Neuronal stem cell (in vitro differentiated cells): ENCODE data around the gene MFN1.

Source experiments
- DNase-seq: peaks from one replicate; pipeline ENCODE4 v3.0.0-alpha.2; 2013; ENCODE audit warnings: low spot score
- H2AFZ ChIP-seq: one replicate; pipeline ENCODE4 v1.6.1; 2013; ENCODE audit warnings: mild to moderate bottlenecking, low read length, inconsistent platforms
- H2AK5ac ChIP-seq: 2 replicates; pipeline ENCODE4 v1.6.1; 2013; ENCODE audit warnings: low read depth, mild to moderate bottlenecking, inconsistent platforms, low read length, moderate library complexity, mixed read lengths
- H2BK120ac ChIP-seq: 2 replicates; pipeline ENCODE4 v1.6.1; 2013; ENCODE audit warnings: low read depth, mild to moderate bottlenecking, inconsistent platforms, low read length, moderate library complexity, mixed read lengths
- H2BK12ac ChIP-seq: one replicate; pipeline ENCODE4 v1.6.1; 2013; ENCODE audit warnings: low read length, inconsistent platforms
- H2BK15ac ChIP-seq: 2 replicates; pipeline ENCODE4 v1.6.1; 2013; ENCODE audit warnings: mild to moderate bottlenecking, low read length, inconsistent platforms, mixed read lengths
- H2BK5ac ChIP-seq: one replicate; pipeline ENCODE4 v1.6.1; 2013; ENCODE audit warnings: inconsistent platforms, mild to moderate bottlenecking, low read length, moderate library complexity
- H3K14ac ChIP-seq: one replicate; pipeline ENCODE4 v1.6.1; 2013; ENCODE audit warnings: low read length, inconsistent platforms
- H3K18ac ChIP-seq: 2 replicates; pipeline ENCODE4 v1.6.1; 2013; ENCODE audit warnings: low read length, inconsistent platforms
- H3K23ac ChIP-seq: 2 replicates; pipeline ENCODE4 v1.6.1; 2013; ENCODE audit warnings: low read depth, mild to moderate bottlenecking, mixed read lengths, low read length, inconsistent platforms; ENCODE audit not compliant: poor library complexity
- H3K27ac ChIP-seq: replicated peaks from 3 replicates; pipeline ENCODE4 v1.5.1; 2013; ENCODE audit warnings: low read length, inconsistent platforms
- H3K27me3 ChIP-seq, 3 experiments: 2 replicates each; pipeline ENCODE4 v1.6.1; 2013; ENCODE audit warnings: low read length in 3 of 3, mild to moderate bottlenecking in 2 of 3, inconsistent platforms in 1 of 3, low read depth in 1 of 3, mixed read lengths in 1 of 3, moderate library complexity in 1 of 3; ENCODE audit not compliant: control insufficient read depth in 3 of 3, insufficient read depth in 3 of 3
- H3K36me3 ChIP-seq, 2 donors: replicated peaks in 1 of 2; 2 replicates each; pipeline ENCODE4 v1.6.1; 2013; ENCODE audit warnings: low read length in 2 of 2; ENCODE audit not compliant: control insufficient read depth in 2 of 2, insufficient read depth in 2 of 2
- H3K4ac ChIP-seq: 2 replicates; pipeline ENCODE4 v1.6.1; 2013; ENCODE audit warnings: inconsistent platforms, mild to moderate bottlenecking, low read length, moderate library complexity
- H3K4me1 ChIP-seq, 2 donors: 1 replicate in 1 of 2; 2 replicates in 1 of 2; pipeline ENCODE4 v1.6.1; 2013; ENCODE audit warnings: low read length in 2 of 2, low read depth in 1 of 2; ENCODE audit not compliant: control insufficient read depth in 2 of 2, insufficient read depth in 1 of 2
- H3K4me2 ChIP-seq: one replicate; pipeline ENCODE4 v1.6.1; 2013; ENCODE audit warnings: mild to moderate bottlenecking, low read length, inconsistent platforms; ENCODE audit not compliant: insufficient read depth, poor library complexity, severe bottlenecking
- H3K4me3 ChIP-seq, 2 donors: 2 replicates each; pipeline ENCODE4 v1.5.1; 2013; ENCODE audit warnings: low read length in 2 of 2, mild to moderate bottlenecking in 2 of 2, inconsistent platforms in 1 of 2, moderate library complexity in 1 of 2
- H3K79me1 ChIP-seq: one replicate; pipeline ENCODE4 v1.6.1; 2013; ENCODE audit warnings: low read depth, mild to moderate bottlenecking, inconsistent platforms, low read length, moderate library complexity
- H3K9ac ChIP-seq: one replicate; pipeline ENCODE4 v1.6.1; 2013; ENCODE audit warnings: mild to moderate bottlenecking, low read depth, low read length, inconsistent platforms; ENCODE audit not compliant: poor library complexity
- H3K9me3 ChIP-seq, 2 donors: replicated peaks in 1 of 2; 2 replicates each; pipeline versions ENCODE3 to v1.6.1; 2013; ENCODE audit warnings: low read length in 2 of 2, mild to moderate bottlenecking in 2 of 2, inconsistent platforms in 1 of 2, low read depth in 1 of 2, mixed read lengths in 1 of 2, moderate library complexity in 1 of 2; ENCODE audit not compliant: control insufficient read depth in 2 of 2, insufficient read depth in 1 of 2
- H4K8ac ChIP-seq: one replicate; pipeline ENCODE4 v1.6.1; 2013; ENCODE audit warnings: low read depth, mild to moderate bottlenecking, inconsistent platforms, low read length, moderate library complexity
- H4K91ac ChIP-seq: one replicate; pipeline ENCODE4 v1.6.1; 2013; ENCODE audit warnings: low read length, low read depth, mild to moderate bottlenecking, inconsistent platforms; ENCODE audit not compliant: poor library complexity
- WGBS, 2 donors: extraction: QIAGEN DNeasy Blood & Tissue Kit; methylation state at CpG; one replicate each; pipeline ENCODE4 v1.1.7; 2013; ENCODE audit warnings: missing lambda C conversion rate in 2 of 2, mixed read lengths in 1 of 2; ENCODE audit not compliant: insufficient read length in 2 of 2, insufficient replicate concordance in 1 of 2; ENCODE audit errors: extremely low coverage in 2 of 2; 5-methylcytosine and 5-hydroxymethylcytosine counted together

MFN1 gene

GRCh38 chr3:179336345-179336929 lies 11.1 kb upstream of the MFN1 start:
- Histone ChIP-seq H4K8ac (no peak overlapping the region), H3K27me3 (no peaks in the 10 kb centered on the region), H2AFZ (no peak overlapping the region), H2BK5ac (no peak overlapping the region), H3K23ac (no peak overlapping the region), H2BK12ac (no peak overlapping the region), H3K4me1 (no peaks in the 10 kb centered on the region), H3K9ac (no peak overlapping the region), H3K4me2 (no peak overlapping the region), H3K27ac (no peak overlapping the region), H4K91ac (no peak overlapping the region), H3K9me3 (peaks cover 0 to 5% of the 10 kb centered on the region in 2 donors), H3K79me1 (no peaks in the 10 kb centered on the region), H3K4ac (no peak overlapping the region), H2AK5ac (no peak overlapping the region), H2BK120ac (no peak overlapping the region), H3K14ac (no peak overlapping the region), H3K18ac (no peak overlapping the region), H3K4me3 (no peak overlapping the region), H3K36me3 (peaks cover 13 to 62% of the 10 kb centered on the region in 2 donors), H2BK15ac (no peak overlapping the region)
- no CpG with 5 or more reads among the region's 1 CpG for WGBS, 2 donors
- DNase-seq = no peak

GRCh38 chr3:179348325-179349013 lies 960 bp downstream of the MFN1 start:
- H3K4me2 ChIP-seq = peak overlapping the region; percentile 76
- no CpG with 5 or more reads among the region's 5 CpGs for WGBS, 2 donors
- no peak overlapping the region for H2AK5ac ChIP-seq
- no peak for DNase-seq
- H4K8ac ChIP-seq = no peak overlapping the region
- peak overlapping the region; percentile 93 for H2AFZ ChIP-seq
- peaks cover 5% of the 10 kb centered on the region for H3K79me1 ChIP-seq
- H4K91ac ChIP-seq = no peak overlapping the region
- no peak overlapping the region for H3K23ac ChIP-seq
- no peaks in the 10 kb centered on the region for H3K9me3 ChIP-seq
- no peak overlapping the region for H2BK12ac ChIP-seq
- H3K36me3 ChIP-seq = peaks cover 0 to 41% of the 10 kb centered on the region in 2 donors
- peaks cover 1 to 5% of the 10 kb centered on the region in 2 donors for H3K4me1 ChIP-seq
- H3K18ac ChIP-seq = no peak overlapping the region
- H2BK120ac ChIP-seq = no peak overlapping the region
- H3K27me3 ChIP-seq = no peaks in the 10 kb centered on the region
- no peak overlapping the region for H3K9ac ChIP-seq
- no peak overlapping the region for H3K14ac ChIP-seq
- H3K27ac ChIP-seq = no peak overlapping the region
- no peak overlapping the region for H2BK5ac ChIP-seq
- H2BK15ac ChIP-seq = no peak overlapping the region
- H3K4ac ChIP-seq = no peak overlapping the region
- peak overlapping the region; percentile 85 to 87 for H3K4me3 ChIP-seq

GRCh38 chr3:179355996-179356395 lies 8.5 kb downstream of the MFN1 start:
- H4K8ac ChIP-seq = no peak overlapping the region
- no peak overlapping the region for H3K4me2 ChIP-seq
- WGBS, 2 donors = no CpG with 5 or more reads among the region's 1 CpG
- H2AK5ac ChIP-seq = no peak overlapping the region
- no peak overlapping the region for H3K18ac ChIP-seq
- H3K14ac ChIP-seq = no peak overlapping the region
- H3K4me1 ChIP-seq = no peaks in the 10 kb centered on the region
- DNase-seq = no peak
- no peak overlapping the region for H2BK5ac ChIP-seq
- H2BK15ac ChIP-seq = no peak overlapping the region
- H3K23ac ChIP-seq = no peak overlapping the region
- H2BK120ac ChIP-seq = no peak overlapping the region
- no peak overlapping the region for H3K4me3 ChIP-seq
- H4K91ac ChIP-seq = no peak overlapping the region
- no peaks in the 10 kb centered on the region for H3K79me1 ChIP-seq
- H3K9ac ChIP-seq = no peak overlapping the region
- no peak overlapping the region for H3K27ac ChIP-seq
- H2BK12ac ChIP-seq = no peak overlapping the region
- H2AFZ ChIP-seq = no peak overlapping the region
- no peak overlapping the region for H3K4ac ChIP-seq
- no peaks in the 10 kb centered on the region for H3K9me3 ChIP-seq
- peaks cover 6 to 91% of the 10 kb centered on the region in 2 donors for H3K36me3 ChIP-seq
- H3K27me3 ChIP-seq = no peaks in the 10 kb centered on the region

GRCh38 chr3:179363332-179363731 lies 15.8 kb downstream of the MFN1 start:
- H3K9me3 ChIP-seq = no peaks in the 10 kb centered on the region
- no peak overlapping the region for H2BK12ac ChIP-seq
- H3K4ac ChIP-seq = no peak overlapping the region
- H4K91ac ChIP-seq = no peak overlapping the region
- no peak overlapping the region for H2BK120ac ChIP-seq
- H3K4me1 ChIP-seq = no peaks in the 10 kb centered on the region
- no peak overlapping the region for H2AK5ac ChIP-seq
- no peak overlapping the region for H3K9ac ChIP-seq
- H3K79me1 ChIP-seq = no peaks in the 10 kb centered on the region
- H2BK15ac ChIP-seq = no peak overlapping the region
- no peak overlapping the region for H2AFZ ChIP-seq
- H4K8ac ChIP-seq = no peak overlapping the region
- no peak overlapping the region for H2BK5ac ChIP-seq
- no peak overlapping the region for H3K14ac ChIP-seq
- H3K27ac ChIP-seq = no peak overlapping the region
- H3K36me3 ChIP-seq = peaks cover 10 to 93% of the 10 kb centered on the region in 2 donors
- no peak overlapping the region for H3K4me2 ChIP-seq
- H3K27me3 ChIP-seq = no peaks in the 10 kb centered on the region
- DNase-seq = no peak
- no peak overlapping the region for H3K23ac ChIP-seq
- H3K18ac ChIP-seq = no peak overlapping the region
- H3K4me3 ChIP-seq = no peak overlapping the region
- no CpG with 5 or more reads among the region's 5 CpGs for WGBS, 2 donors
